GM19438 (cell line): Measurements from ENCODE around the gene RNMT.
A peak's percentile ranks its signal among the peaks of the same experiment; 100 is the strongest.
"Not testable (repeated sequence)": the region's sequence is repeated elsewhere in the genome, so short reads cannot be mapped to it uniquely, and the experiment has no call there.

Source experiments
- ATAC-seq: cut with Tn5 transposase; IDR thresholded peaks from one replicate; pipeline ENCODE4 v1.9.1; 2021; ENCODE audit warnings: low read depth; ENCODE audit not compliant: unreplicated experiment

Gene RNMT

GRCh38 chr18:13726232-13726971, at the start of gene RNMT, which contains the start of gene FAM210A:
Gene RNMT (plus strand): TSS chr18:13726673. CDS start chr18:13731518, 4,845 bp downstream.
Gene FAM210A (minus strand): TSS chr18:13726558. CDS start chr18:13682077, 44,481 bp downstream.
- ATAC-seq, result peak; percentile 75

DNA sequence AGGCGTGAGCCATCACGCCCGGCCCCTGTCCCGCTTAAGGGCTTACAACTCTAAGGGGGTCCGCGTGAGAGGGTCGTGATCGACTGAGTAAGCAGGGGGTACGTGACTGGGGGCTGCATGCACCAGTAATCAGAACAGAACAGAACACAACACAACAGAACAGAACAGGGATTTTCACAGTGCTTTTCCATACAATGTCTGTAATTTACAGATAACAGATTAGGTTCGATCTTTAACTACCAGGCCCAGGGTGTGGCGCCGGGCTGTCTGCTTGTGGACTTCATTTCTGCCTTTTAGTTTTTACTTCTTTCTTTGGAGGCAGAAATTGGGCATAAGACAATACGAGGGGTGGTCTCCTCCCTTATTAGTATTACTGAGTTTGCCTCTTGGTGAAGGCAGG, 49.1 kb upstream of the RNMT start:
- ATAC-seq, result not testable (repeated sequence)

GRCh38 chr18:13680612-13681011, 45.9 kb upstream of the RNMT start:
- no peak for ATAC-seq

DNA sequence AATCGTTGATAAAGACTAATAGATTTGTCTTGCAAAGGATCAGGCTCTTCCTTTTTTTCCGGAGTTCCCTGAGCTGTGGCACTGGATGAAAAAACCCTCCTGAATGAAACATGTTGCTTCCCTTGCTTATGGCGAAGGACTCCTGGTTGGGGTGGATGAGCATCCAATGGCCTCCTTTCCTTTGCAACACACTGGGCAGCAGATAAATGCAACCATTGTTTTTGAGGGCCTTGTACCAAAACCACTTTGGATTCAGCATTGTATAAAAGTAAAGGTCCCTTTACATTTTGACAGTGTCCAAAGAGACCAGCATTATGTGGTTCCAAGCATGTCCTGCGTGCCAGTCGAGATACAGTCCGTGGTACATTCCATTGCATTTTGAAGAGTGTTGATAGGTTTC, 44.8 kb upstream of the RNMT start:
- no peak for ATAC-seq

GRCh38 chr18:13684546-13684945, 41.9 kb upstream of the RNMT start:
- ATAC-seq, result no peak

DNA sequence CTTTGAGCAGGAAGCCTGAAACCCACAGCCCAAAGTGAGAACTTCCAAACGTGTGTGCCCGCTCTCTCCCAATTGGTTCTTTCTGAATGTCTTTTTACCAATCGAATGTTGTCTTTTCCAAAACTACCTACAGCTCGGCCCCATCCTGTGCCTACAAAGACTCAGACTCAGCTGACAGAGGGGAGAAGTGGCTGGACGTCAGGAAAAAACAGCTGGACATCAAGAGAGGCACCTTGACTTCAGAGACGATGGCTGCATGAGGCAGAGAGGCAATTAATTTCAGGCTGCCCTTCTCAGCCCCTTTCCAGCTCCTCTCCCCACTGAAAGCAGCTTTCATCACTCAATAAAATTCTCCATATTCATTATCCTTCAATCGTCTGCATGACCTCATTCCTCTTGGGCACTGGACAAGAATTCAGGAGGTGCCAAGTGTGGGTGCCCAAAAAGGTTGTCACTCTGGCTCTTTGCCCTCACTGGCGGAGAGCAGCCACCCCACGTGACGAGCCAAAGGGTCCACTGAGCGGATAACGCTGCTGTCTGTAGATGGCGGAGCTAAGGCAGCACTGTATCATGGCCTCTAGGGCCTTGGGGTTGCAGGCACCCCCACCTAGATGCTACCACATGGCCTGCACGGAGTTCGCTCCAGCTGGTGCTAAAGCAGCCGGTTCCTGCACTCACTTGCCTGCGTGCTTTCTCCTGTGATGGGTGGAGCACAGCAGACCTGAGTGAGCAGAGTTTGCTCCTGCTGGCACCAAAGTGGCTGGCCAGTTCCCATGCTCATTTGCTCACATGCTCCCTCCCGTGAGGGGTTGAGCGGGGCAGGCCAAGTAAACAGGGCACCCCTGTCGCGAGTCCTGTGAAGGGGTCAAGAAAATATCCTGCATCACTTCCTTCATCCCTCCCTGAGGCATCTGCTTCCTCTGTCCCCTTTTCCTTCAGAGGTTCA, 38.0 kb upstream of the RNMT start:
- ATAC-seq, result no peak

GRCh38 chr18:13690060-13690459, 36.4 kb upstream of the RNMT start:
- ATAC-seq, result not testable (repeated sequence)

- not testable (repeated sequence) for ATAC-seq
Observed at GRCh38 chr18:13695337-13695736, 31.1 kb upstream of the RNMT start.

DNA sequence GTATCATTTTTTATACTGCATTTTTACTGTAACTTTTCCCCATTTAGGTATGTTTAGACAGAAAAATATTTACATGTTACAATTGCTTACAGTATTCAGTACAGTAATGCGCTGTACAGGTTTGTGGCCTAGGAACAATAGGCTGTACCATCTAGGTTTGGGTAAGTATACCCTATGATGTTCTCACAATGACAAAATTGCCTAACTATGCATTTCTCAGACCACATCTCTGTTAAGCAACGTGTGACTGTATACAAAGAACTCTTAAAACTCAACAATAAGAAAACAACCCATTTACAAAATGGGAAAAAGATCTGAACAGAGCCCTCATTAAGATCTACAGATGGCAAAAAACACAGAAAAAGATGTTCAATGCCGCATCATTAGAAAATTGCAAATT, 29.5 kb upstream of the RNMT start:
- ATAC-seq, result no peak

- no peak for ATAC-seq
Observed at GRCh38 chr18:13700153-13700552, 26.3 kb upstream of the RNMT start.

DNA sequence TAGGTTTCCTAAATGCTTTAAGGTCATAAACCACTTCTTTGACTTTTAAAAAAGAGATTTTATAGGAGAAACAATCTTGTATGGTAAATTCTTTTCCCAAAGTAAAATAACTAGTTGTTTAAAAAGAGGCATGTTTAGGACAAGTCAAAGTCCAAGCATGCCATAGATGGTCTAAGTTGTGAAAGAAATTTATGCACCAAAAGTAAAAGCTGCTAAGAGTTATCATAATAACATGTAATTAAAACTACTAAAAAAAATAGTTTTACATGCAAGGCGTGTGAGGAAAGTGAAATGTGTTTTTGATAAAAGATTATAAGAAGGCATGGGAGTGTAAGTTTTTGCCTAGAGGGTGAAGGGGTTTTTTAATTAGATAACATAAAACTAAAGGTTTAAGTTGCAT, 22.6 kb upstream of the RNMT start:
- ATAC-seq, result no peak

DNA sequence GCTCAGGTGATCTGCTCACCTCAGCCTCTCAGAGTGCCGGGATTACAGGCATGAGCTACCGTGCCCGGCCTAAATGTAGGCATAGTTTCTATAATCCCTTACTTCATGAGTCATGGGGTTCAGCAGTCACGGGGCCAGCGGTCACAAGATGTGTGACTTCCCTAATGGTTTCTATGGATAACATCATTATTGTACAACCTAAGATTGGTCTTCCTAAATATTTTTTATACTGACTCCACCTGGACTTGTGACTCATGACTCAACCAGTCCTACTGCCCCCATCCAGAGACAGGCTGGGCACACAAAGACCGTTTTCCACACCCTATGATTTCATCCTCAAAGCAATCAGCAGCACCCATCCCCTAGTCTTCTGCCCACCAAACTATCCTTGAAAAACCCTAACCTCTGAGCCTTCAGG, 16.1 kb upstream of the RNMT start:
- no peak for ATAC-seq

DNA sequence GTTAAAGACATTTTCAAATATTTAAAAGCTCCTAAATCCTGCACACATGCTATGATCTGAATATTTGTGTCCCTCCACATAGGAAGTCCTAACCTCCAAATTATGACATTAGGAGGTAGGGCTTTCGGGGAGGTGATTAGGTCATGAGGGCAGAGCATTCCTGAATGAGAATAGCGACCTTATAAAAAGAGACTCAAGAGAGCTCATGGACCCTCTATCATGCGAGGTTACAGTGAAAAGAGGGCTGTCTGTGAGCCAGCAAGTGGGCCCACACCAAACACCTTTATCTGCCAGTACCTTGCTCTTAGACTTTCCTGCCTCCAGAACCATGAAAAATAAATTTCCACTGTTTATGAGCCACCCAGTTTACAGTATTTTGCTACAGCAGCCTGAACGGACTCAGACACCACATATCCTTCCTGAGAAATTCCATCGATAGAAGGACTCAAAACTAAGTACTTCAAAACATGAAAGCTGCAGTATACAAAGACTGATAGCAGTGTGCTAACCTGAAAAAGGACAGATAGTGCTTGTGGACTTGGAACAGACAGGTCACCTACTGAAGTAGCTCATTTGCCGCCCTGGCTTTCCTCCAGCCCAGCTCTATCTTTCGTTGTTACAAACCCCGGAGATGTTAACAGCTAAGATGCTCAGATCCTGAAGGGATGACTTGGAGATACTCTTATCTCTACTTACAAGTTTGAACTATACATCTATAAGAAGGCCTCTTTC, 13.9 kb upstream of the RNMT start:
- no peak for ATAC-seq

- no peak for ATAC-seq
Observed at GRCh38 chr18:13713455-13714055, 12.9 kb upstream of the RNMT start.

- ATAC-seq, result no peak
Observed at GRCh38 chr18:13715330-13715729, 11.1 kb upstream of the RNMT start.

DNA sequence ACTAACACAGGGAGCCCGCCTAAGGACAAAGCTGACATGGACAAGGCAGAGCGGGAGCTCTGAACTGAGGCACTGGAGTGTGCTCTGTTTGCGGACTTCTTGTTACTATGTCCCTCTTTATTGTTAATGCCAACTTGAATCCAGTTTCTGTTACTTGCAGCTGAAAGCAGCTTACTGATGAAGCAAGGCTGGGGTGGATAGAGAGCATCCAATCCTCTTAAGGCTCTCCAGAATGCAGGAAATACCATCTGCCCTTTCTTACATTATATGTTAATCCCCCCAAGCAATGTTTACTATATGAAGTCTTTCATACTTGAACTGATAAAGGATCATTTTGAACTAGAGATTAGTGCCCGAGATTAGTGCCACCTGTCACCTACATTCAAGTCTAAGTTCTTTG, 9.6 kb upstream of the RNMT start:
- no peak for ATAC-seq

DNA sequence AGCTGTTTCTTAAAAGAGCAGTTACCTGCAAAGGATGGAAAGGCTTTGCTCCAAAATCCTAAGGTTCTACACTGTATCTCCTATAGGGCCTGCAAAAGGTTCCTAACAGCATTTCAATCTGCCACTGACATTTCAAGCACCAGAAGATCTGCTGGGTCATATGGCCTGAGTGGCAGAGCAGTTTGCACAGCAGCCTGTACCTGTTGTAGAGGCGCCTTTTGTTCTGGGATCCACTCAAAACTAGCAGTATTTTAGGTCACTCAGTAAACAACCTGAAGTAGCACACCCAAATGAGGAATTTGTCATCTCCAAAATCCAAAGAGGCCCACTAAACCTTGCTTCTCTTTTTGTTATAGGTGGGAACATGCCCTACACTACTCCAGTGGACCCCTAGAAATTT, 6.3 kb upstream of the RNMT start:
- ATAC-seq, result no peak

- no peak for ATAC-seq
Observed at GRCh38 chr18:13720847-13721246, 5.6 kb upstream of the RNMT start.

DNA sequence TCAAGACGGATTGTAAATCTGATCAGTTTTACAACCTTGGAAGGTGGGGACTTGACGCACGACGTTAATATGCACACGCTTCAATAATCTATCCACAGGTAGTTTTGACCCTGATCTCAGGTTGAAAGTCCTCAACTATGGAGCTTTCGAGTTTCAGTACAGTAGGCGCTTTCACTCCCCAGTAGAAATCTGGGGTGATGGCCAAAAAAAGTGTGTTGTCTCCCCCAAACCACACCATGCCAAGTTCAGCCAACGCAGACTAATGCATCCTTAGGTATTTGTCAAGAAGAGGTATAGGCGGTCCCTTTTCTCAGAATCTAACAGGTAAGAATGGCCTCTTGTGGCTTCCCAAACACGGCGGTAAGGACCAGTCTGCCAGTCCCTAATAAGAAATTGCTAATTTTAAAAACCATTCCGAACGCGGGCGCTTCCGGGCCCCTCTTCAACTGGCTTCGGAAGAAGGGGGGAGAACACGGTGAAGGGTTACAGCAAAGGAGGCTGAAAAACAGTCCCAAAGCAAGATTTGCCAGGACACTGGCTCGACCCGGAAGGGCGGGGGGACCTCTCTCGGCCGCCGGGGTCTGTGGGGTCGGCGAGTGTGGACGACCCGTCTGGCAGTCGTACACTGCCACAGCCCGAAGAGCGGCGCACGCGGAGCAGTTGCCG, 774 bp upstream of the RNMT start:
- ATAC-seq, result no peak

DNA sequence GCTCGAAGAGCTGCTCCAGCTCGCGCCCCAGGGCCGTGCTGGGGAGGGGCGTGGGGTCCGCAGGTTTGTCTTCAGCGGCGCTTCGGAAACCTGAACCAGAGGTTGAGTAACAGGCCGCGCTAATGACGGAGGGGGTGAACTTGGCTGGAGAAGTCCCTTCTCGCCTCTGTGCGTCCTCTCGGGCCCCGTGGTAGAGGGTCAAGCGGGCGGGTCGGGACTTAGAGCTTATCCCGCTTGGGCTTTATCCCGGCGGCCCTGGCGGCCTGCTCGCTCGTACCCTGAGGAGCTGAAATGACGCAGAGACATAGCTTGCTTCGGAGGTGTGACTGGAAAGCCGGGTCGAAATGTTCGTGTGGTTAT, 479 bp downstream of the RNMT start:
- ATAC-seq, result peak; percentile 24
